H1 (cell line): ENCODE measurements around the gene CCDC92B. TPM values are rescaled to one million over a fixed set of nuclear protein-coding genes. Genes with fewer than 3 reads are reported as not detected.
A peak's percentile ranks its signal among the peaks of the same experiment; 100 is the strongest.

Source experiments
- CTCF ChIA-PET: fragments of 300-600 bp; sonication (Branson Sonifier 250); formaldehyde crosslinking; loops from one replicate; lab custom pipeline; 2021; ENCODE audit not compliant: partially characterized antibody; lab: Charles Lee
- POLR2A ChIA-PET: fragments of 300-600 bp; sonication (Branson Sonifier 250); formaldehyde crosslinking; loops from one replicate; lab custom pipeline; 2021; ENCODE audit warnings: inconsistent platforms; ENCODE audit not compliant: partially characterized antibody; lab: Charles Lee
- DNase-seq, 2 experiments: peaks; one replicate each; pipeline versions ENCODE4 v3.0.0 to v3.0.0-alpha.2; 2010 to 2022; ENCODE audit warnings: low spot score in 2 of 2, low read depth in 1 of 2, mixed read lengths in 1 of 2
- FAIRE-seq: peaks from 2 replicates; lab custom pipeline; 2011; peaks lifted over from hg19 to GRCh38; lab: Jason Lieb, UNC
- H2AFZ ChIP-seq: 2 replicates; pipeline ENCODE4 v1.8.1; 2012; ENCODE audit warnings: low read length, inconsistent platforms
- H2AK5ac ChIP-seq: 2 replicates; pipeline ENCODE4 v1.6.1; 2013; ENCODE audit warnings: low read depth, low read length
- H2BK120ac ChIP-seq: replicated peaks from 2 replicates; pipeline ENCODE3; 2013; ENCODE audit warnings: low read depth, low read length, inconsistent platforms
- H2BK12ac ChIP-seq: 2 replicates; pipeline ENCODE4 v1.6.1; 2013; ENCODE audit warnings: low read depth, low read length
- H2BK15ac ChIP-seq: 2 replicates; pipeline ENCODE4 v1.6.1; 2013; ENCODE audit warnings: low read length
- H2BK20ac ChIP-seq: 2 replicates; pipeline ENCODE4 v1.6.1; 2013; ENCODE audit warnings: low read length
- H2BK5ac ChIP-seq: 2 replicates; pipeline ENCODE4 v1.6.1; 2013; ENCODE audit warnings: low read depth, low read length
- H3K14ac ChIP-seq: 2 replicates; pipeline ENCODE4 v1.6.1; 2013; ENCODE audit warnings: inconsistent platforms; ENCODE audit not compliant: insufficient read length
- H3K18ac ChIP-seq: 2 replicates; pipeline ENCODE4 v1.6.1; 2013; ENCODE audit warnings: low read length; ENCODE audit errors: extremely low read depth
- H3K23ac ChIP-seq: 2 replicates; pipeline ENCODE4 v1.6.1; 2013; ENCODE audit warnings: inconsistent platforms; ENCODE audit not compliant: insufficient read length
- H3K23me2 ChIP-seq: 2 replicates; pipeline ENCODE4 v1.6.1; 2013; ENCODE audit warnings: low read depth, low read length
- H3K27ac ChIP-seq: 2 replicates; pipeline ENCODE4 v1.6.1; 2011; ENCODE audit warnings: low read depth, low read length, inconsistent platforms
- H3K27me3 ChIP-seq, 4 experiments: replicated peaks in 1 of 4; 1 replicate in 1 of 4; 2 replicates in 3 of 4; pipeline versions ENCODE4 v1.6.1 to v1.8.1; 2011 to 2013; ENCODE audit warnings: low read length in 3 of 4, mild to moderate bottlenecking in 3 of 4, inconsistent platforms in 2 of 4, mixed read lengths in 2 of 4, moderate library complexity in 1 of 4; ENCODE audit not compliant: control insufficient read depth in 3 of 4, insufficient read depth in 3 of 4; ENCODE audit errors: extremely low read depth in 1 of 4
- H3K36me3 ChIP-seq, 4 experiments: 2 replicates each; pipeline versions ENCODE4 v1.6.1 to v1.8.1; 2011 to 2013; ENCODE audit warnings: mild to moderate bottlenecking in 4 of 4, low read length in 3 of 4, moderate library complexity in 2 of 4, control low read depth in 1 of 4, inconsistent platforms in 1 of 4; ENCODE audit not compliant: insufficient read depth in 4 of 4, control insufficient read depth in 2 of 4
- H3K4ac ChIP-seq: replicated peaks from 2 replicates; pipeline ENCODE3; 2013; ENCODE audit warnings: low read length, low read depth, mixed read lengths, inconsistent platforms; ENCODE audit not compliant: insufficient read length
- H3K4me1 ChIP-seq, 4 experiments: replicated peaks in 1 of 4; 1 replicate in 1 of 4; 2 replicates in 3 of 4; pipeline versions ENCODE4 v1.6.1 to v1.8.1; 2011 to 2013; ENCODE audit warnings: low read length in 3 of 4, inconsistent platforms in 2 of 4, mixed read lengths in 1 of 4; ENCODE audit not compliant: insufficient read depth in 4 of 4, control insufficient read depth in 3 of 4
- H3K4me2 ChIP-seq, 2 experiments: 2 replicates each; pipeline versions ENCODE4 v1.6.1 to v1.8.1; 2011 to 2013; ENCODE audit warnings: low read depth in 2 of 2, low read length in 2 of 2, control low read depth in 1 of 2, inconsistent platforms in 1 of 2, mild to moderate bottlenecking in 1 of 2; ENCODE audit not compliant: insufficient read depth in 1 of 2
- H3K4me3 ChIP-seq, 4 experiments: fragments of 200-600, 300-600 bp in 1 of 4; sonication (generic), shearing (Covaris generic), sonication (Bioruptor Twin) in 1 of 4; 2 replicates each; pipeline versions ENCODE4 v1.5.1 to v1.8.1; 2011 to 2016; ENCODE audit warnings: low read length in 4 of 4, low read depth in 3 of 4, control low read depth in 2 of 4, inconsistent platforms in 2 of 4, mild to moderate bottlenecking in 2 of 4, mixed read lengths in 1 of 4, moderate library complexity in 1 of 4; ENCODE audit not compliant: insufficient read depth in 2 of 4; ENCODE audit errors: extremely low read depth in 1 of 4
- H3K56ac ChIP-seq: replicated peaks from 2 replicates; pipeline ENCODE3; 2013; ENCODE audit warnings: low read depth, mild to moderate bottlenecking, mixed read lengths, low read length, inconsistent platforms; ENCODE audit not compliant: insufficient read length
- H3K79me1 ChIP-seq: 2 replicates; pipeline ENCODE4 v1.6.1; 2013; ENCODE audit warnings: low read depth, low read length, control low read depth
- H3K79me2 ChIP-seq, 2 experiments: 2 replicates each; pipeline versions ENCODE4 v1.6.1 to v1.8.1; 2012 to 2013; ENCODE audit warnings: low read length in 2 of 2, mild to moderate bottlenecking in 2 of 2, inconsistent platforms in 1 of 2; ENCODE audit not compliant: insufficient read depth in 2 of 2, control insufficient read depth in 1 of 2
- H3K9ac ChIP-seq, 4 experiments: replicated peaks in 1 of 4; 1 replicate in 1 of 4; 2 replicates in 3 of 4; pipeline versions ENCODE4 v1.6.1 to v1.8.1; 2011 to 2013; ENCODE audit warnings: low read depth in 3 of 4, low read length in 3 of 4, control low read depth in 2 of 4, mild to moderate bottlenecking in 2 of 4, moderate library complexity in 2 of 4, inconsistent platforms in 1 of 4; ENCODE audit errors: extremely low read depth in 1 of 4
- H3K9me3 ChIP-seq, 2 experiments: 2 replicates each; pipeline versions ENCODE4 v1.6.1 to v1.8.1; 2012 to 2013; ENCODE audit warnings: mild to moderate bottlenecking in 2 of 2, moderate library complexity in 2 of 2, control low read depth in 1 of 2, inconsistent platforms in 1 of 2, low read depth in 1 of 2, low read length in 1 of 2, mixed read lengths in 1 of 2; ENCODE audit not compliant: insufficient read depth in 2 of 2
- H4K20me1 ChIP-seq, 2 experiments: replicated peaks in 1 of 2; 2 replicates each; pipeline versions ENCODE3 to v1.8.1; 2011 to 2013; ENCODE audit warnings: inconsistent platforms in 2 of 2, low read length in 2 of 2, mild to moderate bottlenecking in 1 of 2; ENCODE audit not compliant: insufficient read depth in 2 of 2, control insufficient read depth in 1 of 2
- H4K5ac ChIP-seq: 2 replicates; pipeline ENCODE4 v1.6.1; 2013; ENCODE audit warnings: low read length, low read depth, mixed read lengths, inconsistent platforms; ENCODE audit not compliant: insufficient read length
- H4K8ac ChIP-seq: 2 replicates; pipeline ENCODE4 v1.8.0; 2013; ENCODE audit warnings: mild to moderate bottlenecking, moderate library complexity, low read length, inconsistent platforms; ENCODE audit not compliant: insufficient read depth; ENCODE audit errors: extremely low read depth
- H4K91ac ChIP-seq: replicated peaks from 2 replicates; pipeline ENCODE3; 2013; ENCODE audit warnings: low read length, mixed read lengths, inconsistent platforms; ENCODE audit not compliant: insufficient read length
- ASH2L ChIP-seq: fragments of 200-600, 300-600 bp; sonication (generic); IDR thresholded peaks from one replicate; pipeline ENCODE4 v1.7.1; 2017; ENCODE audit warnings: low read length
- BCL11A ChIP-seq, 2 experiments: IDR thresholded peaks; one replicate each; pipeline ENCODE4 v1.6.1; 2011; ENCODE audit warnings: low read depth in 2 of 2, low read length in 2 of 2, mild to moderate bottlenecking in 2 of 2
- BRCA1 ChIP-seq: IDR thresholded peaks from 2 replicates; pipeline ENCODE4 v1.6.1; 2012; ENCODE audit warnings: low read depth, low read length, improper control_type of control experiment
- FOSL1 ChIP-seq: IDR thresholded peaks from 2 replicates; pipeline ENCODE4 v1.6.1; 2011; ENCODE audit warnings: mild to moderate bottlenecking, low read depth, low read length, moderate library complexity; ENCODE audit not compliant: insufficient read depth
- HDAC2 ChIP-seq, 2 experiments: fragments of 300-600 bp in 1 of 2; sonication (generic) in 1 of 2; IDR thresholded peaks; 2 replicates each; pipeline ENCODE4 v1.6.1; 2011 to 2012; ENCODE audit warnings: low read depth in 2 of 2, low read length in 2 of 2, mild to moderate bottlenecking in 2 of 2, moderate library complexity in 2 of 2, borderline replicate concordance in 1 of 2, inconsistent platforms in 1 of 2
- HDAC6 ChIP-seq: IDR thresholded peaks from one replicate; pipeline ENCODE4 v1.7.1; 2012; ENCODE audit warnings: low read depth, mild to moderate bottlenecking, inconsistent platforms, low read length, moderate library complexity
- SAP30 ChIP-seq: fragments of 300-600 bp; sonication (generic); IDR thresholded peaks from 2 replicates; pipeline ENCODE4 v1.7.1; 2012; ENCODE audit warnings: low read length, moderate library complexity, mild to moderate bottlenecking, inconsistent platforms; ENCODE audit not compliant: insufficient read depth, insufficient replicate concordance
- SP1 ChIP-seq: IDR thresholded peaks from 2 replicates; pipeline ENCODE4 v1.6.1; 2011; ENCODE audit warnings: low read depth, low read length
- YY1 ChIP-seq: IDR thresholded peaks from 2 replicates; pipeline ENCODE4 v1.6.1; 2011; ENCODE audit warnings: low read depth, mild to moderate bottlenecking, low read length
- WGBS, 2 experiments: shearing (Covaris generic) in 1 of 2; methylation state at CpG; one replicate each; pipeline versions ENCODE4 v1.1.6 to v1.1.7; 2013 to 2015; ENCODE audit warnings: low lambda C conversion rate in 2 of 2, mixed read lengths in 2 of 2, inconsistent platforms in 1 of 2, low coverage in 1 of 2, missing lambda C conversion rate in 1 of 2; ENCODE audit not compliant: insufficient replicate concordance in 2 of 2, insufficient coverage in 1 of 2, insufficient read length in 1 of 2; ENCODE audit errors: extremely low coverage in 1 of 2, missing lambda C conversion rate in 1 of 2; 5-methylcytosine and 5-hydroxymethylcytosine counted together
- polyA plus RNA-seq, 7 experiments: library from polyadenylated mRNA; depleted of rRNA in 3 of 7; stranded (reverse) in 5 of 7; unstranded in 2 of 7; fragments of >200 nt in 5 of 7; fragments of 200-250 nt in 2 of 7; gene quantifications; 1 replicate in 5 of 7; 2 replicates in 1 of 7; 4 replicates in 1 of 7; pipeline versions ENCODE4 v1.2.1 to v1.2.3, GENCODE V29; 2011 to 2013; ENCODE audit warnings: missing spikeins in 2 of 7, mixed read lengths in 2 of 7
- total RNA-seq: library from RNA; stranded (reverse); fragmentation: NEBNext Ultra II Directional; extraction: Animal tissue kit (Norgen Biotek cat#: 25700); gene quantifications from 2 replicates; pipeline ENCODE4 v1.2.1, GENCODE V29; 2021

CCDC92B gene
- total and polyA plus RNA-seq, 2 of the 8 experiments (the other 6 are each of a cell fraction or from before 2014, with no cell fraction given): 5.5 to 12.1 TPM

- Histone ChIP-seq H2BK20ac (no peak overlapping the region), H4K91ac (no peak overlapping the region), H3K4me1 (peaks cover 0 to 8% (median 4%) of the 10 kb centered on the region in 4 experiments; a peak in 4 of 7 replicates), H4K5ac (no peak overlapping the region), H3K23ac (no peak overlapping the region), H3K9ac (no peak overlapping the region), H3K36me3 (no peaks in the 10 kb centered on the region), H2BK5ac (no peak overlapping the region; the same call in 1 of the 2 replicates), H4K20me1 (peaks cover 0 to 9% of the 10 kb centered on the region in 2 experiments), H2BK12ac (0 out of 2 replicates have a peak overlapping the region, but pooled peaks have one; percentile 77), H2BK120ac (no peak overlapping the region), H3K9me3 (no peaks in the 10 kb centered on the region), H3K23me2 (no peaks in the 10 kb centered on the region), H3K79me1 (no peaks in the 10 kb centered on the region; the same call in 1 of the 2 replicates), H3K18ac (no peak overlapping the region), H2BK15ac (no peak overlapping the region), H3K79me2 (no peaks in the 10 kb centered on the region), H2AK5ac (no peak overlapping the region), H2AFZ (no peak overlapping the region), H3K27ac (no peak overlapping the region), H3K4me2 (no peak overlapping the region), H3K4ac (no peak overlapping the region), H3K4me3 (no peak overlapping the region), H3K14ac (no peak overlapping the region), H4K8ac (no peak overlapping the region), H3K56ac (no peak overlapping the region), H3K27me3 (no peaks in the 10 kb centered on the region)
- CTCF ChIA-PET: interaction anchor here (0.6 kb wide), 1 partner anchor 11 kb away, joined by 4 read pairs; no protein-coding TSS in a partner anchor
- WGBS, 2 experiments: 92% methylated on average over 6 of the region's 15 CpGs; no CpG with 5 or more reads in 1 of the 2 experiments
- DNase-seq (no peak), FAIRE-seq (no peak)
- POLR2A ChIA-PET: interaction anchor here (0.9 to 1.2 kb wide), 2 partner anchors 55 to 77 kb away, joined by 3 read pairs; no protein-coding TSS in a partner anchor
- TF ChIP-seq BCL11A (IDR thresholded peaks at IDR 0.05; ENCODE audit: low read depth in 2 of 2, low read length in 2 of 2) (no peak), HDAC6 (no peak), SP1 (no peak), YY1 (no peak), SAP30 (no peak), HDAC2 (IDR thresholded peaks at IDR 0.05; ENCODE audit: borderline replicate concordance in 1 of 2, low read depth in 2 of 2, low read length in 2 of 2) (no peak), BRCA1 (no peak), ASH2L (no peak), FOSL1 (no peak)
Measured at GRCh38 chr17:2797226-2797625, 47.8 kb upstream of the CCDC92B start.
